HG02571 (cell line): Measurements from ENCODE around the gene TRABD.
"Not testable (repeated sequence)": the region's sequence is repeated elsewhere in the genome, so short reads cannot be mapped to it uniquely, and the experiment has no call there.

Source experiments
- ATAC-seq: cut with Tn5 transposase; IDR thresholded peaks from one replicate; pipeline ENCODE4 v1.9.1; 2021; ENCODE audit warnings: mild to moderate bottlenecking, moderate library complexity; ENCODE audit not compliant: unreplicated experiment

The TRABD gene

DNA sequence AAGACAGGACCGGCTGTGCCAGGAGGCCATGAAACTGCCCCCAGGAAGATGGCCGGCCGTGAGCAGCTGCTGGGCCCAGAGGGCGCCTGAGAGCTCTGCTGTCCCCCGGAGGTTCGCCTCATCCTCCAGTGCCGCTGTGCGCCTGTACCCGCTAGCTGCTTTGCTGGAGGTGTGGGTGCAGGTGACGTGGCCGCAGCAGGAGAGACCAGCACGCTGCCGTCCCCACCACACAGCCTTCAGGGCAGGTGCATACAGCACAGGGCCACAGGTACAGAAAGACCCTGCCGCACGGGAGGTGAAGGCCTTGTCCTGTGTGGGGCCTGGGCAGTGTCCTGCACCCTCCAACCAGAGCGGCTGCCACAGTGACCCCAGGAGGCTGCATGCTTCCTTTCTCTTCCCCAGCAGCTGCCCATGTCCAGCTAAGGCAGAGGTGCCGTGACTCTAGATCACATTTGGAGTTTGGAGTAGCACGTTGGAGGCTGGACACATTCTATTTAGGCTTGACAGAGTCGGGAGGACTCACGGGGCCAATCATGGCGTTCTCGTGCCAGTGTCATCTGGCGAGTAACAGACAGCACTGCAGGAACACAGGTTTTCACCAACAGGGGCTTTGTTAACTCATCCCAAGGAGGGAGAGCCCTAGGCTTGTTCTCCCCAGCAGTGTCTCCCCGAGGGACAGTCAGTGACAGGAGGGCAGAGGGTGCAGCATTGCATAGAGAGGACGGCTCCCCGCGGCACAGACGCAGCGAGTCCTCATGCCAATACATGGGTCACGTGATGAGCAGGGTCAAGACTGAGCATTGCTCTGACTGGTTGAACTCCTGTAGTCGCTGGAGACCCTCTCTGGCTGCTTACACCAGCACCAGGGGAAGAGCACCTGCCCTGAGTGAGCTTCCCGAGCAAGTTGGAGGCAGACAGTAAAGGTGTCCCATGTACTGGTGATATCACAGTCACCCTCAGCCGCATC, 33.9 kb upstream of the TRABD start:
- no peak for ATAC-seq

DNA sequence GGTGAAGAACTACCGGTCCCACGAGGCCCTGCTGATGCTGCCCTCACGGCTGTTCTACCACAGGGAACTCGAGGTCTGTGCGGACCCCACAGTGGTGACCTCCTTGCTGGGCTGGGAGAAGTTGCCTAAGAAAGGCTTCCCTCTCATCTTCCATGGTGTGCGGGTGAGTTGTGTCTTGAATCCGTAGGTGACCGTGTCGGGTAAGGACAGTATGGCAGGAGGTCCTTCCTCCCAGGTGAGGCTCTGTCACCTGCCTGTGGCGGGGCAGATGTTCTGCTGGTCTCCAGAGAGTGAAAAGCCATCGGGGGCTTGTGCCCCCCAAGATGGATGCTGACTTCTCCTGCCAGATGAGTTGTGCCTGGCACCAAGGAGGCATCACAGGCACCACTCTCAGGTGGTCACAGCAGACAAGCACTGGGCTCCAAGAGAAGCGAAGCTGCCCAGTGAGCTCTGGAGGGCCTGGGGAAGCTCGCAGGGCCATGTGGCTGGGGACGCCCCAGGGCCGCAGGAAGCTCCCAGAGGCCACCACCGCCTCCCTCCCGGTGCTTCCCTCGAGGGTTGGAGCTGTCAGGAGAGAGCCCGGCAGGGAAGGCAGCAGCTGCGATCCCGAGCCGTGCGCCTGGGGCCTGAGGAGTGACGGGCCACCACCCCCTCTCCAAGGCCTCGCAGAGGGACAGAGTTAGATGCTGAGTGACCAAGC, 32.5 kb upstream of the TRABD start:
- ATAC-seq = no peak

DNA sequence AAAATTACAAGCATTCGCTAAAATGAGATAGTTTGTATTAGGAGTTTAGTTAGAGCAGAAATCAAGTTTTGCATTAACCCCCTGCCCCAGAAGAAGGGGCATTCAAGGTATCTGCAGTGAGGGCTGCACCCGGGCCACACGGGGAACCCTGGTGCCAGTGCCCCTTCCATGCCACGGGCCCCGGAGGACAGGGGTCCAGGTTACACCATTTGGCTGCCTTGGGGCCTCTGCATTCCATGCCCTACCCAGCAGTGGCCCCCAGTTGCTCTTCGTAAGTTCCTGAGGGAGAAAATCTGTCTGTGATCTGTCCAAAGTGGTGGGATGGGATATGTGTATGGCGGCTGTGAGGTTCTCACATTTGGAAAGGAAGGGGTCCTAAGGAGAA, 32.0 kb upstream of the TRABD start:
- no peak for ATAC-seq

DNA sequence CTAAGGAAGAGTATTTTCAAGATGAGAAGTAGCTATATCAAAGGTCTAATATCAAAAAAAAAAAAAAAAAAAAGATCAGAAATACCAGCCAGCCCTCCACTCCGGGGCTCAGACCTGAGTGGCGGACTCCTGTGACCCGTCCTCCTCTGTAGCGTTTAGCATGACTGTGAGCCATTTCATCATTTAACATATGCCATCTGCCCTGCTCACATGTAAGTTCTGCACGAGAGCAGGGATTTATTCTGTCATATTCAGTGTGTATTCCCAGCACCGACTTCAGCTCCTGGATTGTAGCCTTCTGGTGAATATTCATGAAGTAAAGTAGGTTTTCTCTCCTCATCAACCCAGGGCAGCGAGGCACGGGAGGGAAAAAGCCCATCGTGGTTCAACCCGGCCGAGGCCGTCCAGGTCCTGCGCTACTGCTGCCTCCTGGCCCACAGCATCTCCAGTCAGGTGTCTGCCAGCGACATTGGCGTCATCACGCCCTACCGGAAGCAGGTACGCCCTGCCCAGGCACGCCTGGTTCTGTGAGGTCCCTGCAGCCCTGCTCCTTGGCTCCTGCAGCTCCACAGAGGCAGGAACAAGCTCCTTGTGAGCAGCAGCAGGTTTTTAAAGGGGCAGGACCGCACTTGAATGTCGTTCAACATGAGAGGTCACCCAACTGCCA, 27.9 kb upstream of the TRABD start:
- ATAC-seq = no peak

DNA sequence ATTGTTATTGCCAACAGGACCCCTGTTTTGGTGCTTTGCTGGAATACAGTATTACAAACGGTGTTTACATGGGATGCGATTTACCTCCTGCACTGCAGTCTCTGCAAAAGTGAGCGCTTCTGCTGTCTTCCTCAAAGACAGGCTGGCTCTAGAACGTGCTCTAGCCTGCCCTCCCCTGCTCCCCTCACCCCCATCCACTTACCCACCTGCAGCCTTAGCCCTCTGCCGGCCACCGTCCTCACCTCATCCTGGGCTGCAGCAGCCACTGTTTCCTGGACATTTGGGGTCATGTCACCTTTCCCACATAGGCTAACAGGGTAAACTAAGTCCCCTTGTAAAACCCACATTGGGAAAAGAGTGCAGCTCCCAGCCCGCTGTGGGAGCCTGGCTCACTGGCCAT, 24.8 kb upstream of the TRABD start:
- no peak for ATAC-seq

DNA sequence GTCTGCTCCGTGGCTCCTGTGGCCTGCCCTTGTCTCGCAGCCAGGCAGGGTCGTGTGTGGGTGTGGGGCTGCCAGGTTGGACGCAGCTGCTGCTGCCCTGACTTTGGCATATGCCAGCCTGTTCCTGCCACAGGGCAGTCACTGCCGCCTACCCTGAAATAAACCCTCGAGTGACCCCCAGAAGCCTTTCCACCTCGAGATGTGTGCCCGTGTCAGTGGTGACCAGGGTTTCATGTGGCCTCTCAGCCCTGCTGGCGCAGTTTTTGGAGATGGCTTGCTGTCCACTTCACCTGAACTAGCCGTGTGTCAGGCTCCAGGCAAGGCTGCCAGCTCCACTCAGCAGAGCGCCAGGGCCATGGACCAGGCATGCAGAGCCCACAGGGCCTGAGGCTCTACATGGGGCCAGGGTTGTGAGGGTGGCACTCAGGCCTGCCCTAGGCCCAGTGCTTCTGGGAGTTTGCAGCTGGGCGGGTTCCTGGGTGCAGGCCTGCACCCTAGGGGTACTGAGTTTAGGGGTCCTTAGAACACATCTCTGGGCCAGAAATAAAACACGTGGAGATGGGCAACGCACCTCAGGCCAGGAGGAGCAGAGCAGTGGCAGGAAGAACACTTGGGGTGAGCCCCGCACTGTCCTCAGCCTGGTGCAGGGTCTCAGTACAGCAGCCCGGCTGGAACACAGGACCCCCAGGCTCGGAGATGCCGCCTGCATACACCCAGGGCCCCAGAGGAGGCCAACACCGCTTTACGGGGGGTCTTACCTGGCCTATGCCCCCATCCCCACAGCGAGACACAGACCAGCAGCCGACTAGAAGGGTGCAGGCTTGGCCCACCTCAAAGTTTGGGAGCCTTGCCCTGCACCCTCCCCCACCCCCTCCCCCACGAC, 24.0 kb upstream of the TRABD start:
- no peak for ATAC-seq

DNA sequence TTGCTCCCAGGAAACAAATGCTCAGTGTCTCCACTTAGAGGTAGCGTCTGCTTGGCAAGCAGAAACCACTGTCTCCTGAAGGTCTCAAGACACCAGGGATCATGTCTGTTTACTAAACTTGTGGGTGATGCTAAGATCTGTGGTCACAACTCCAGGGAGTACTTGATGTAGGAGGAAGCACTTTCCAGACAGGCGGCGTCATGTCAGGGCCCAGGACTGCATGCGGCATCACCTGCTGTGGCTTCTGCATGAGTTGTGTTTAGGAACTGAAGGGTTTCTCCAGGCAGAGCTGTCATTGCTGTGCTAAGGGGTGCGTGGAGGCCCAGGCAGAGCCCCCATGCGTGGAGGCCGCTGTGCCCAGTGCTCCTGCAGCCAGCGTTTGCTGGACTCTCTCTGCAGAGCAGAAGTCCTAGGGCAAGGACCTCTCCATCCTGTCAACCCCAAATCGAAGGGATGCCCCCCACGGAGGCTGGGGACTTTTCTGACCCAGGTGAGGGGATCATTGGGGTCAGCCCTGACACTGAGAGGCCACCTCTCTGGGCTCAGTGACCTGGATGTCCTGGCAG, 23.2 kb upstream of the TRABD start:
- no peak for ATAC-seq

DNA sequence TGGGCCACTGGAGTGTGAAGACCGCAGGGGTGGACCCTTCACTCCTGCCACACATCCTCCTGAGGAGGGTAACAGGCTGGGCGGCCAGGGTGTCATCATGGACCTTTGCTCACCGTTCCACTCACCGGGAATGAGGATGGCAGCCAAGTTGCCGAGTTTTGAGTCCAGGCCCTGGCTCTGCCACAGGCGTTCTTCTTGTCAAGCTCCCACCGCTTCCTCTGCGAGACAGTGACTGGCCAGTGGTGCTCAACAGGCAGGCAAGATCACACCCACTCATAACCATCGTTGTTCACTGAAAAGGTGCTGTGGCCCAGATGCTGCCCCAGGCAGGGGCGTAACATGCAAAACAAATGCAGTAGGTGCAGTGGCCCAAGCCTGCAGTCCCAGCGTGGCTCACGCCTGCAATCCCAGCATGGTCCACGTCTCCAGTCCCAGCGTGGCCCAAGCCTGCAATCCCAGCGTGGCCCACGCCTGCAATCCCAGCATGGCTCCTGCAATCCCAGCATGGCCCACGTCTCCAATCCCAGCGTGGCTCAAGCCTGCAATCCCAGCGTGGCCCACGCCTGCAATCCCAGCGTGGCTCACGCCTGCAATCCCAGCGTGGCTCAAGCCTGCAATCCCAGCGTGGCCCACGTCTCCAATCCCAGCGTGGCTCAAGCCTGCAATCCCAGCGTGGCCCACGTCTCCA, 20.1 kb upstream of the TRABD start:
- no peak for ATAC-seq

DNA sequence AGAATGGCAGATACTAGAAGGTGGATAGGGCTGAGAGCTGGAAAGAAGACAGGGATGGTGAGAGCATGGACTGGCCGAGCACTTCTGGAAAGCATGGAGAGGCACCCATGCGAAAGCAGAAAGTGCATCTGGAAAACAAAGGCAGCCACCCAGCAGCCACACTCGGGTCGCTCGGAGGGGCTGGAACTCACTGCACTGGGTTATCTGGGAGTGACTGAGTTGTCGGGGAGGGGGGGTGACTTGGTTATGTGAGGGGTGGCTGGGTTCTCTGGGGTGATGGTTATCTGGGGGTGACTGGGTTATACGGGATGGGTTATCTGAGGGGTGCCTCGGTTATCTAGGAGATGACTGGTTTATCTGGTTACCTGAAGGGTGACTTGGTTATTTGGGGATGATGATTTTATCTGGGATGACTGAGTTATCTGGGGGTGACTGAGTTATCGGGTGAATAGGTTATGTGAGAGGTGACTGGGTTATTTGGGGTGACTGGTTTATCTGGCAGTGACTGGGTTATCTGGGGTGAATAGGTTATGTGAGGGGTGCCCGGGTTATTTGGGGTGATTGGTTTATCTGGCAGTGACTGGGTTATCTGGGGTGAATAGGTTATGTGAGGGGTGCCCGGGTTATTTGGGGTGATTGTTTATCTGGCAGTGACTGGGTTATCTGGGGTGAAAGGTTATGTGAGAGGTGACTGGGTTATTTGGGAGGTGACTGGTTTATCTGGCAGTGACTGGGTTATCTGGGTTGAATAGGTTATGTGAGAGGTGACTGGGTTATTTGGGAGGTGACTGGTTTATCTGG, 17.8 kb upstream of the TRABD start:
- no peak for ATAC-seq

DNA sequence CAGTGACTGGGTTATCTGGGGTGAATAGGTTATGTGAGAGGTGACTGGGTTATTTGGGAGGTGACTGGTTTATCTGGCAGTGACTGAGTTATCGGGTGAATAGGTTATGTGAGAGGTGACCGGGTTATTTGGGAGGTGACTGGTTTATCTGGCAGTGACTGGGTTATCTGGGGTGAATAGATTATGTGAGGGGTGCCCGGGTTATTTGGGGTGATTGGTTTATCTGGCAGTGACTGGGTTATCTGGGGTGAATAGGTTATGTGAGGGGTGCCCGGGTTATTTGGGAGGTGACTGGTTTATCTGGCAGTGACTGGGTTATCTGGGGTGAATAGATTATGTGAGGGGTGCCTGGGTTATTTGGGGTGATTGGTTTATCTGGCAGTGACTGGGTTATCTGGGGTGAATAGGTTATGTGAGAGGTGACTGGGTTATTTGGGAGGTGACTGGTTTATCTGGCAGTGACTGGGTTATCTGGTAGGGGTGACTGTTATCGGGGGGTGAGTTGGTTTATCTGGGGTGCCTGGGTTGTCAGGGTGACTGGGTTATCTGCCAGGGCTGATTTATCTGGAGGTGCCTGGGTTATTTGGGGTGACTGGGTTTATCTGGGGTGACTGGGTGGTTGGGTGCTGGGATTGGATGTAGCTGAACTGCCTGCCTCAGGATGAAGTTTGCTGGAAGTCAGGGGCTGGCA, 17.1 kb upstream of the TRABD start:
- ATAC-seq = not testable (repeated sequence)

DNA sequence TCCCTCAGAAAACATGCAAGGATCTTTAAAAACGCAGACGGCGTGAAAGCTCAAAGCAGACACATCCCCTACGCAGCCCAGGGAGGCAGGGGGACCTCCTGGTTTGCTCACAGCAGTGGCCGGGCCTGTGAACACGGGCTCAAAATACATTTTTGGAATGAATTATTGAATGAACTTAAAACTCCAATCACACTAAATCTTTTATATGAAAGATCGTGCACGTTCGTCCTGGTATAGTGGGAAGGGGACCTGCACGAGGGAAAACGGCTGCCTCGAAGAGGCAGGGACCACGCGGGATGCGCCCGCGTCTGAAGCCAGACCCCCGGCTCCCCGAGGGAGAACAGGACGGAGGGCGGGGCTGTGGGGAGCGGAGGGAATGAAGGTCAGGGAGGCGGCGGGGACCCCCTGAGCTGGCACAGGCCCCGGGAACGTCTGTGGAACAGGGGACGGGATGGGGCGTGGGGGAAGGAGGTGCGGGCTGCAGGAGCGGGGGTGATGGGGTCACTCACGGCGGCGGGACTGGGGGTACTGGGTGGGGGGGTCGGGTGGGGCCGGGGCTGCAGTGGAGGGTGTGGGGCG, 16.4 kb upstream of the TRABD start:
- ATAC-seq = no peak

DNA sequence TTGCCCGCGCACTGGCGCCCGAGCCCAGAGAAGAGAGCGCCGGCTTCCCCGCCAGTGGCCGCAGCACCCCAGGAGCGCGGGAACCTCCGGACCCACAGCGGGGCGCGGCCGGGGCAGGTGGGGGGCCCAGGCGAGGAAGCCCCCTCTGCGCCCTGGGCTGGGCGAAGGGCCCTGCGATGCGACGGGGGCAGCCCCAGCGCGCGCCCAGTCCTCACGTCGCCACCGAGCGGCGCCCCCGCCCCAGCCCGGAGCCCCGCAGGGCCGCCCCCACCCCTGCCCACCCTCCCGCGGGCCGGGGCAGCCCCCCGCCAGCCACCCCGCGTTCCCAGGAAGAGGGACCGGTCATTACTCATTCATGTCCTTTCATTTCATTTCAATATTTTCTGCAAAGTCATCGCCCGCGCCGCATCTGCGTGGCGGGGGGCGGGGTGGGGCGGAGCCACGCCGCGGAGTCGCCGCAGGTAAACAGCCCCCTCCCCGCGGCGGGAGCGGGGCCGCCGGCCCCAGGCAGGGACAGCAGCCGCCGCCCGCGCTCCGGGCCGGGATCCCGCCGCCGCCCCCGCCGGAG, 15.9 kb upstream of the TRABD start:
- ATAC-seq = no peak

DNA sequence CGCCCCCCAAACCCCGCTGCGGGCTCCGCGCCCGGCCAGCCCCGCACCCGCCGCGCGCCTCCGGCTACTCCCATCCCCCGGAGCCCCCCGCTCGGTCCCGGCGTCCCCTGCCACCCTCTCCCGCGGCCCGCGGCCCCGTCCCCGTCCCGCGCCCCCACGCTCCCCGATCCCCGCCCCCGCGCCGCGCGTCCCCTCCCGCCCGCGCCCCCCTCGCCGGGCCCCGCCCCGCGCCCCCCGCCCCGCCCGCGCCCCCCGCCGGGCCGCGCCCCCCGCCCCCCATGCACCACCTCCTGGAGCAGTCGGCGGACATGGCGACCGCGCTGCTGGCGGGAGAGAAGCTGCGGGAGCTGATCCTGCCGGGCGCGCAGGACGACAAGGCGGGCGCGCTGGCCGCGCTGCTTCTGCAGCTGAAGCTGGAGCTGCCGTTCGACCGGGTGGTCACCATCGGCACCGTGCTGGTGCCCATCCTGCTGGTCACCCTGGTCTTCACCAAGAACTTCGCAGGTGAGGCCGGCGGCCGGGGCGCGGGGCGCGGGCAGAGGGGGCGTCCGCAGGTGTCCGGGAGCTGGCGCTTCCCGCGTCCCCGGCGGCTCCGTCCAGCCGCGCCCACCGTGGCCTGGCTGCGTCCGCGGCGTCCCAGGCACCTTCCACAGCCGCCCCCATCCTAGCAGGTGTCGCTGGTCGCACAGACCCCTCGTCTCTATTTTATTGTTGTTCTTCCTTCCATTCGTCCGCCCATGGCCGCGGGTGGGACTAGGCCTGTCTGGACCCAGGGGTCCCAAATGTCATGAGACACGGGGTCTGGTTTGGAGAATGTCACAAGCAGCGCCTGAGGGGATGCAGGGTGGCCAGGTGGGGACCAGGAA, 15.0 kb upstream of the TRABD start, which contains the start of gene PANX2:
Gene PANX2 (plus strand): TSS at position 279 of the 866 bp plus-strand sequence. CDS start 0 bp downstream, at position 279.
- ATAC-seq = no peak

DNA sequence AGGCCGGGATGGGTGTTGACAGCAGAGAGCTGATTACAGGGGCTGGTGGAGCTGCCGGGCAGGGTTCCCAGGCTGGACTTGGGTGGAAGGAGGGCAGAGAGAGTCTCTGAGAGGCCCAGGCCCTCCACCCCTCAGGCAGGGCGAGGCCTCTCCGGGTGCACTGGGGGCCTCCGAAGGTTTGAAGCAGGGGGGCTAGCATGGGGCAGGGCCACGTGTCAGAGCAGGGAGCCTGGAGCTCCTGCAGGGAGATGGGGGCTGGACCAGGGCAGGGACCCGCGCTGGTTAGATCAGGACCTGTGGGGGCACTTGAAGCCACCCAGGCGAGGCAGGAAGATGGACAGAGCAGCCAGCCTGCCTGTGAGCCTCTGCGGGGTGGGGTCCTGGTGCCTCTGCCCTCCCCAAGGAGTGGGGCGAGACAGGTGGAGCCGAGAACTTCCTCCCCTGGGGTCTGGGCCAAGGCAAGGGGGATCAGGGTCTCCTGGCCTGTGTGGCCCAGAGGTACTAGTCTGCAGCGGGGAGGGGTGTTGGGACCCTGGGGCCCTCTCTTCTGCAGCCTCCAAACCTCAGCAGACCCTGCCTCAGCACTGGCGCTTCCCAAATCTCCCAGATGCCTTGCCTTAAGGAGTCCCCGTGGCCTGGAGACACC, 14.3 kb upstream of the TRABD start:
- no peak for ATAC-seq

DNA sequence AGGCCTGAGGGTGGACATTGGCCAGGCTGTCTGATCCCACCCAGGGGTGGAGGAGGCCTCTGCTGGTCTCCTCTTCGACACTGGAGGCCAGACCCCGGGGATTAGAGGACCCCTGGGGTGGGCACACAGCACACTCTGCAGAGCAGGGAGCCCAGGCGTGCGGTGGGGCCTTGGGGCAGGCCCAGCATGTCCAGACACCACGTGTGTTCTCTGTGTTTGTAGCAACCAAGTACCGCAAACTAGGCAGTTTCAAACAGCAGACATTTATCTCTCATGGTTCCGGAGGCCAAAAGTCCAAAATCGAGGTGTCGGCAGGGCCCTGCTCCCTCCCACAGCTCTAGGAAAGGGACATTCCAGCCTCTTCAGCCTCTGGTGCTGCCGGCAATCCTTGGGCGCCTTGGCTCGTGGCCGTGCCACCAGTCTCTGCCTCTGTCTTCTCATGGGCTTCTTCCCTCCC, 13.7 kb upstream of the TRABD start:
- no peak for ATAC-seq
